Measurements from ENCODE around the gene CES3. TPM values are rescaled to one million over a fixed set of nuclear protein-coding genes. Genes with fewer than 3 reads are reported as not detected.
"Not testable (repeated sequence)": the region's sequence is repeated elsewhere in the genome, so short reads cannot be mapped to it uniquely, and the experiment has no call there.

Gene CES3
- total and polyA plus RNA-seq, 4 donors, result 0.99 to 2.1 (median 1.4) TPM

DNA sequence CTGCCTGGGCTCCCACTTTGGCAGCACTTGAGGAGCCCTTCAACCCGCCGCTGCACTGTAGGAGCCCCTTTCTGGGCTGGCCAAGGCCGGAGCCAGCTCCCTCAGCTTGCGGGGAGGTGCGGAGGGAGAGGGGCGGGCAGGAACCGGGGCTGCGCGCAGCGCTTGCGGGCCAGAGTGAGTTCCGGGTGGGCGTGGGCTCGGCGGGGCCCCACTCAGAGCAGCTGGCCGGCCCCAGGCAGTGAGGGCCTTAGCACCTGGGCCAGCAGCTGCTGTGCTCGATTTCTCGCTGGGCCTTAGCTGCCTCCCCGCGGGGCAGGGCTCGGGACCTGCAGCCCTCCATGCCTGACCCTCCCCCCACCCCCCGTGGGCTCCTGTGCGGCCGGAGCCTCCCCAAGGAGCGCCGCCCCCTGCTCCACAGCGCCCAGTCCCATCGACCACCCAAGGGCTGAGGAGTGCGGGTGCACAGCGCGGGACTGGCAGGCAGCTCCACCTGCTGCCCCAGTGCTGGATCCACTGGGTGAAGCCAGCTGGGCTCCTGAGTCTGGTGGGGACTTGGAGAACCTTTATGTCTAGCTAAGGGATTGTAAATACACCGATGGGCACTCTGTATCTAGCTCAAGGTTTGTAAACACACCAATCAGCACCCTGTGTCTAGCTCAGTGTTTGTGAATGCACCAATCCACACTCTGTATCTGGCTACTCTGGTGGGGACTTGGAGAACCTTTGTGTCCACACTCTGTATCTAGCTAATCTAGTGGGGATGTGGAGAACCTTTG is 13.3 kb downstream of the CES3 start:
- not testable (repeated sequence) for H3K36me3 ChIP-seq (ENCODE audit: control insufficient read depth, insufficient read depth, low read length); H3K4me3 ChIP-seq (ENCODE audit: low read depth, low read length); H3K4me1 ChIP-seq (ENCODE audit: control insufficient read depth, insufficient read depth, low read length); H3K9me3 ChIP-seq (ENCODE audit: control insufficient read depth, insufficient read depth, low read length); H3K27me3 ChIP-seq (ENCODE audit: control insufficient read depth, insufficient read depth, low read length); H3K27ac ChIP-seq (ENCODE audit: low read depth, low read length); DNase-seq (ENCODE audit: low read depth in 4 of 6, low spot score in 6 of 6)
- 93% methylated on average over 25 of the region's 32 CpGs for WGBS (ENCODE audit: insufficient coverage)

DNA sequence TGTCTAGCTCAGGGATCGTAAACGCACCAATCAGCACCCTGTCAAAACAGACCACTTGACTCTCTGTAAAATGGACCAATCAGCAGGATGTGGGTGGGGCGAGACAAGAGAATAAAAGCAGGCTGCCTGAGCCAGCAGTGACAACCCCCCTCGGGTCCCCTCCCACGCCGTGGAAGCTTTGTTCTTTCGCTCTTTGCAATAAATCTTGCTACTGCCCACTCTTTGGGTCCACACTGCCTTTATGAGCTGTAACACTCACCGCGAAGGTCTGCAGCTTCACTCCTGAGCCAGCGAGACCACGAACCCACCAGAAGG is 13.8 kb downstream of the CES3 start:
- H3K27me3 ChIP-seq (ENCODE audit: control insufficient read depth, insufficient read depth, low read length); H3K36me3 ChIP-seq (ENCODE audit: control insufficient read depth, insufficient read depth, low read length); H3K4me1 ChIP-seq (ENCODE audit: control insufficient read depth, insufficient read depth, low read length); H3K4me3 ChIP-seq (ENCODE audit: low read depth, low read length); H3K27ac ChIP-seq (ENCODE audit: low read depth, low read length); DNase-seq (ENCODE audit: low read depth in 4 of 6, low spot score in 6 of 6); H3K9me3 ChIP-seq (ENCODE audit: control insufficient read depth, insufficient read depth, low read length): not testable (repeated sequence)
- WGBS (ENCODE audit: insufficient coverage), result 56% methylated on average over 11 of the region's 11 CpGs

DNA sequence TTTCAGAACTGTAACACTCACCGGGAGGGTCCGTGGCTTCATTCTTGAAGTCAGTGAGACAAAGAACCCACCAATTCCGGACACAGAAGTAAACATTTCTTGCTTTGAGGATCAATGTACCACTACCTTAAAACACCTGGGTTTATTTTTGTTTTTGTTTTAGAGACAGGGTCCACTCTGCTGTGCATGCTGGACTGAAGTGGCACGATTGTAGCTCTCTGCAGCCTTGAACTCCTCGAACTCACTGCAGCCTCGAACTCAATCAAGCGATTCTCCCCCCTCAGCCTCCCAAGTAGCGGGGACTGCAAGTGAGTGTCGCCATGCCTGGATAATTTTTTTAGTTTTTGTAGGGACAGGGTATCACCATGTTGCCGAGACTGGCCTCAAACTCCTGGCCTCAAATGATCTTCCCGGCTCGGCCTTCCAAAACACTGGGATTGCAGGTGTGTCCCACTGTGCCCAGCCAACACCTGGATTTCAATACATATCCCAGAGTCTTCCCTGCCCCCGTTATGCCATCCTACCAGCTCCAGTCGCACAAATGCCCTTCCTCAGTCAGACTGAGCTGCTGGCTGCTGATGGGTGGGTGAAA is 14.3 kb downstream of the CES3 start:
- Histone ChIP-seq H3K36me3 (ENCODE audit: control insufficient read depth, insufficient read depth, low read length) (no peaks in the 10 kb centered on the region), H3K4me1 (ENCODE audit: control insufficient read depth, insufficient read depth, low read length) (peaks cover 3% of the 10 kb centered on the region), H3K27ac (ENCODE audit: low read depth, low read length) (no peak overlapping the region), H3K9me3 (ENCODE audit: control insufficient read depth, insufficient read depth, low read length) (no peaks in the 10 kb centered on the region), H3K4me3 (ENCODE audit: low read depth, low read length) (no peak overlapping the region), H3K27me3 (ENCODE audit: control insufficient read depth, insufficient read depth, low read length) (no peaks in the 10 kb centered on the region)
- WGBS (ENCODE audit: insufficient coverage), result 100% methylated on average over 4 of the region's 14 CpGs
- DNase-seq (ENCODE audit: low read depth in 4 of 6, low spot score in 6 of 6), result no peak

DNA sequence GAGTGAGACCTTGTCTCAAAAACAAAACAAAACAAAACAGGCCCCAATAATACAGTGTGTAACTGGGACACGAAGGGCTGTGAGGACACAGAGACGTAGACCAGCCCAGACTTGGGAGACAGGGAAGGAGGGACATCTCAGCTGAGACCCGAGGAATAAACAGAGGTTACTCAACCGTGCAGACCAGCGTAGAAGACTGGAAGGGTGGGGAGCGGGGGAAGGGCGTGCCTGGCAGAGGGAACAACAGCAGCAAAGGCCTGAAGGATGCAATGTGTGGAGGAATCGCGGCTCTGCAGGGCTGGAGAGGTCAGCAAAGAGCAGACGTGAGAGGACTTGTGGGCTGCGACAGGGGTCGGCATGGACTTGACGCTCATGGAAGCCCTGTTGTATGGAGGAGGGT is 15.7 kb downstream of the CES3 start:
- DNase-seq (ENCODE audit: low read depth in 4 of 6, low spot score in 6 of 6), result no peak
- H3K4me3 ChIP-seq (ENCODE audit: low read depth, low read length), result no peak overlapping the region
- no peaks in the 10 kb centered on the region for H3K9me3 ChIP-seq (ENCODE audit: control insufficient read depth, insufficient read depth, low read length)
- no peaks in the 10 kb centered on the region for H3K27me3 ChIP-seq (ENCODE audit: control insufficient read depth, insufficient read depth, low read length)
- H3K27ac ChIP-seq (ENCODE audit: low read depth, low read length), result no peak overlapping the region
- 42% methylated on average over 13 of the region's 13 CpGs for whole genome bisulfite sequencing (ENCODE audit: insufficient coverage)
- H3K36me3 ChIP-seq (ENCODE audit: control insufficient read depth, insufficient read depth, low read length), result no peaks in the 10 kb centered on the region
- peaks cover 3% of the 10 kb centered on the region for H3K4me1 ChIP-seq (ENCODE audit: control insufficient read depth, insufficient read depth, low read length)

DNA sequence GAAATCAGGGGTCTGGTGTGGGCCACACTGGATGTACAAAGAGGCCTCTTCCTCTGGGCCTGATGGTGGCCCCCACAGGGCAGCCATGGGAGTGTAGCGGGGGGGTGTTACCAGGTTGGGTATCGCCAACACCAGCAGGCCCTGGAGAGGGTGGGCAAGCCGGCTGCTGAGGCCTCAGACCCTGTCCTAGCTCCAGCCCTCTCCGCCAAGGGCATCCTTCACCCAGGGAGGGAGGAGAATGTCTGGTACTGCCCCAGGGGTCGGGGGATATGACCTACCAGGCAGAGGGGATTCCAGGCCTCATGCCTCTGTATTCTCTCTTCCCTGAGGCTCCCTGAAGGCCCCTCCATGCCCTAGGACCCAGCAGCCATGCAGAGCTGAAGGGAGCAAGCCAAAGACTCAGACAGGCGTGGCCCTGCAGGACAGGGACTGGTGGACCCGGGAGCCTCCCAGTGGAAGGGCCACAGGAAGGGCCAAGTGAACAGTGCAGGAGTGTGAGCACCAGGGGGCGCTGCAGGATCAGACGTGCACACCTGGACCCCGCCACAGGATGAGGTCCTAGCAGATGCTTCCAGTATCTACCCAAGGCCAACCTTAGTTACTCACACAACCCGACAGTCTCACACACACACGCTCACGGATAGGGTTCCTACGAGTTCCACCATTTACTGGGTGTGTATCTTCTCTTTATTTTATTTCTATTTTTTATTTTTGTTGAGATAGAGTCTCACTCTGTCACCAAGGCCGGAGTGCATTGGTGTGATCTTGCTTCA is 16.5 kb downstream of the CES3 start:
- Histone ChIP-seq H3K4me3 (ENCODE audit: low read depth, low read length) (no peak overlapping the region), H3K36me3 (ENCODE audit: control insufficient read depth, insufficient read depth, low read length) (no peaks in the 10 kb centered on the region), H3K4me1 (ENCODE audit: control insufficient read depth, insufficient read depth, low read length) (peaks cover 3% of the 10 kb centered on the region), H3K9me3 (ENCODE audit: control insufficient read depth, insufficient read depth, low read length) (no peaks in the 10 kb centered on the region), H3K27ac (ENCODE audit: low read depth, low read length) (no peak overlapping the region), H3K27me3 (ENCODE audit: control insufficient read depth, insufficient read depth, low read length) (no peaks in the 10 kb centered on the region)
- 46% methylated on average over 9 of the region's 15 CpGs for WGBS (ENCODE audit: insufficient coverage)
- peak in 4 of 6 donors; percentile 48 to 83 (median 68) for DNase-seq (ENCODE audit: low read depth in 4 of 6, low spot score in 6 of 6)

DNA sequence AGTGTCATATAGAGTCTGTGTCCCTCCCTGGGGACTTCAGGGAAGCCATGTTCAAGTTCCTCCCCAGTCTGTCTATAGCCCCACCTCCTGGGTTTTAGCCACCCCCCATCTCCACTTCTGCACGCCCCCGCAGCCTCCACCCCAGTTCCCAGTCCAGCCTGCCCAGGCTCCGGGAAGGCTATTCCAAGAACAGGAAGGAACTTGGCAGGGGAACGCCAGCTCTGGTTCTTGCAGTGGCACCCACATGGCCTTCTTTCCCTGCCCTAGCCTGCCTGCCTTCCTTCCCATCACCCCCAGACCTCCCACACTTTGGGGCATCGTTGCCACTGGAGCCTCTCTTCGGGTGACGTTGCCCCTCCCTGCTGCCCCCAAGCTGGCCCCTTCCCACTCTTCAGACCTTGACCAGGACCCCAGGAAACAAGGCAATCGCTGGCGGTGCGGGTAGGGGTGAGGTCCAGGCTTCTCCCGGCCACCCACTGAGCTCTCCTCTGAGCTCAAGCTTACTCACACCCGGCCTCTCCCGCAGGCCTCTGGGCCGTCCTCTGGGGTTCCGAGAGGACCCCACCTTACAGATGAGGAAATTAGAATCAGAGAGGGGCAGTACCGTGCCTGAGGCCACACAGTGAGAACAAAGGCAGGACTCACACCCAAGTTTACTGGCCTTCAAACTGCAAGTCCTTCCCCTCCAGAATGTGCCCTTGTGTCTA is 18.1 kb downstream of the CES3 start:
- no peak overlapping the region for H3K4me3 ChIP-seq (ENCODE audit: low read depth, low read length)
- H3K27ac ChIP-seq (ENCODE audit: low read depth, low read length), result no peak overlapping the region
- DNase-seq (ENCODE audit: low read depth in 4 of 6, low spot score in 6 of 6), result no peak

DNA sequence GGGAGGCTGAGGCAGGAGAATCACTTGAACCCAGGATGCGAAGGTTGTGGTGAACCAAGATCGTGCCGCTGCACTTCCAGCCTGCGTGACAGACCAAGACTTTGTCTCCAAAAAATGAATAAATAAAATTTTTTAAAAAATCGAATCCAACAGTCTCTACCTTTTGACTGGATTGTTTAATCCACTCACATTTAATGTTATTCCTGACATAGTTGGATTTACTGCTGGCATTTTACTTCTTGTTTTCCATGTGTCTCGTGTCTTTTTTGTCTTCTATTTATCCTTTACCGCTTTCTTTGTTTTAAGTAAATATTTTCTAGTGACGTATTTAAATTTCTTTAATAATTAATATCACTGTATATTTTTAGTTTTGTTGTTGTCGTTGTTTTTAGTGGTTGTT is 22.0 kb downstream of the CES3 start:
- Histone ChIP-seq H3K36me3 (ENCODE audit: control insufficient read depth, insufficient read depth, low read length) (no peaks in the 10 kb centered on the region), H3K27me3 (ENCODE audit: control insufficient read depth, insufficient read depth, low read length) (no peaks in the 10 kb centered on the region), H3K4me1 (ENCODE audit: control insufficient read depth, insufficient read depth, low read length) (peaks cover 3% of the 10 kb centered on the region), H3K27ac (ENCODE audit: low read depth, low read length) (no peak overlapping the region), H3K4me3 (ENCODE audit: low read depth, low read length) (no peak overlapping the region), H3K9me3 (ENCODE audit: control insufficient read depth, insufficient read depth, low read length) (no peaks in the 10 kb centered on the region)
- WGBS (ENCODE audit: insufficient coverage), result no CpG with 5 or more reads among the region's 9 CpGs
- no peak for DNase-seq (ENCODE audit: low read depth in 4 of 6, low spot score in 6 of 6)

More for the DNA sequence above, 18.1 kb downstream of the CES3 start:
- Histone ChIP-seq H3K9me3 (ENCODE audit: control insufficient read depth, insufficient read depth, low read length) (no peaks in the 10 kb centered on the region), H3K36me3 (ENCODE audit: control insufficient read depth, insufficient read depth, low read length) (no peaks in the 10 kb centered on the region), H3K4me1 (ENCODE audit: control insufficient read depth, insufficient read depth, low read length) (peaks cover 3% of the 10 kb centered on the region), H3K27me3 (ENCODE audit: control insufficient read depth, insufficient read depth, low read length) (no peaks in the 10 kb centered on the region)
- 66% methylated on average over 16 of the region's 16 CpGs for WGBS (ENCODE audit: insufficient coverage)

DNA sequence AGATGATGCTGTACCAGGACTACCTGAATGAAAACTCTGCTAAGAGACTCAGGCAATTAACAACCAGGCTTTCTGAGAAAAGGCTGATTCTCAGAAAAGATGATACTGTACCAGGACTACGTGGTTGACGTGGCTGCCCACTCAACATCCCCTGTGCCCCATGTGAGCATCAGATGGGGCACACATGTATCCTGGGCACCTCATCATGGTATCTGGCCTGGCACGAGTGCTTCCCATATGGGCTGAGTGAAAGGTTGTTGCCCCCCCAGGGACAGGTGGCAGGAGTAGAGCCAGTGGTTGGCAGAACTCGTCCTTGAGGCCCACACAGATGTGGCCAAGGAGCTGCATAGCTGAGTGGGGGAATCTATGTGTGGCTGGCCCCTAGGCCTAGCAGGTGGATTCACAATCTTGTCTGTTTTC is 23.8 kb downstream of the CES3 start:
- Histone ChIP-seq H3K9me3 (ENCODE audit: control insufficient read depth, insufficient read depth, low read length) (no peaks in the 10 kb centered on the region), H3K27ac (ENCODE audit: low read depth, low read length) (no peak overlapping the region), H3K36me3 (ENCODE audit: control insufficient read depth, insufficient read depth, low read length) (no peaks in the 10 kb centered on the region), H3K4me1 (ENCODE audit: control insufficient read depth, insufficient read depth, low read length) (no peaks in the 10 kb centered on the region), H3K4me3 (ENCODE audit: low read depth, low read length) (no peak overlapping the region), H3K27me3 (ENCODE audit: control insufficient read depth, insufficient read depth, low read length) (no peaks in the 10 kb centered on the region)
- 74% methylated on average over 4 of the region's 4 CpGs for WGBS (ENCODE audit: insufficient coverage)
- no peak for DNase-seq (ENCODE audit: low read depth in 4 of 6, low spot score in 6 of 6)

DNA sequence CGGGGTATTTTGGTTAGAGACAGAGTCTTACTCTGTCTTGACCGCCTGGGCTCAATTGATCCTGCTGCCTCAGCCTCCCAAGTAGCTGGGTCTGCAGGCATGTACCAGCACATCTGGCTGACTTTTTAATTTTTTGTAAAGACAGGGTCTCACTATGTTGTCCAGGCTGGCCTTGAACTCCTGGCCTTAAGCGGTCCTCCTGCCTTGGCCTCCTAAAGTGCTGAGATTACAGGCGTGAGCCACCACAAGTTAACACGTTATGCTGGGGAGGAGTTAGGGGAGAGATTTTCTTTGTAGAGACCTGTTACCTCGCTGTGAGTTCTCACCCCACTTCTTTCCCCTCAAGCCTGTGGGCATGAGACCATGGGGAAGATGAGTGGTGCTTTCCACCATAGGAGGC is 25.5 kb downstream of the CES3 start:
- 95% methylated on average over 4 of the region's 6 CpGs for whole genome bisulfite sequencing (ENCODE audit: insufficient coverage)
- no peaks in the 10 kb centered on the region for H3K9me3 ChIP-seq (ENCODE audit: control insufficient read depth, insufficient read depth, low read length)
- no peaks in the 10 kb centered on the region for H3K4me1 ChIP-seq (ENCODE audit: control insufficient read depth, insufficient read depth, low read length)
- no peak overlapping the region for H3K27ac ChIP-seq (ENCODE audit: low read depth, low read length)
- H3K4me3 ChIP-seq (ENCODE audit: low read depth, low read length), result no peak overlapping the region
- no peaks in the 10 kb centered on the region for H3K36me3 ChIP-seq (ENCODE audit: control insufficient read depth, insufficient read depth, low read length)
- DNase-seq (ENCODE audit: low read depth in 4 of 6, low spot score in 6 of 6), result no peak
- H3K27me3 ChIP-seq (ENCODE audit: control insufficient read depth, insufficient read depth, low read length), result no peaks in the 10 kb centered on the region
